AG04449 (cell line): Measurements from ENCODE around the gene OR6C4.
"Not testable (repeated sequence)": the region's sequence is repeated elsewhere in the genome, so short reads cannot be mapped to it uniquely, and the experiment has no call there.

ENCODE experiments used
- CTCF ChIA-PET: fragments of 350-600 bp; formaldehyde crosslinking; extraction: SDS; loops from one replicate; lab custom pipeline; 2021; ENCODE audit warnings: antibody characterized with exemption; lab: Yijun Ruan, JAX
- POLR2A ChIA-PET: fragments of 400-600, 350-600 bp; formaldehyde crosslinking; extraction: SDS; loops from one replicate; lab custom pipeline; 2020; ENCODE audit warnings: antibody characterized with exemption, inconsistent platforms; lab: Yijun Ruan, JAX
- DNase-seq: peaks from one replicate; pipeline ENCODE4 v3.0.0-alpha.2; 2010; ENCODE audit warnings: low read depth, low spot score
- H3K4me3 ChIP-seq: 2 replicates; pipeline ENCODE4 v1.5.1; 2011; ENCODE audit warnings: low read depth, mild to moderate bottlenecking, control low read depth, low read length
- CTCF ChIP-seq: IDR thresholded peaks from one replicate; pipeline ENCODE4 v1.5.1; 2011; ENCODE audit warnings: mild to moderate bottlenecking, moderate library complexity, low read length, control low read depth, inconsistent platforms; ENCODE audit not compliant: insufficient read depth; ENCODE audit errors: missing control alignments

The OR6C4 gene

DNA sequence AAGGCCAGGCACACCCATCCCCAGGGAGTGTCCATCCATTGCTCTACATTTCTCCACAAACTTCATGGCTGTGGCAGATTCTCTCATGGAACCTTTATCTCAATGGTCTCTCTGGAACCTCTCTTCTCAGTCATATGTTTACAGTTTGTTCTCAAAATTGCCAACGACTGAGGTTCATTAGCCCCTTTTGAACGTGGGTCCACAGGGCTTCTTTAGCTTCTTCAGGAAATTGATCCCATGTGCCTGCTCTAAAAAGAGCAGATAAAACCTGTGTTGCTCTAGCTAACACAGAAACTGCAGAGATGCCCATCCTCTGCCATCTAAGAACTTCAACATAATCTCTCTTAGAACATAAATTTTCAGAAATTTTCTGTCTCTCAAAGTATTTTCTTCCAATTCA, at the start of gene OR6C4:
OR6C4 (plus strand) TSS at position 301 of the 400 bp plus-strand sequence. CDS start 1,625 bp downstream, outside the sequence.
- no peak for DNase-seq
- H3K4me3 ChIP-seq, result no peak within 1 kb of the TSS
- POLR2A ChIA-PET, result no interaction called here
- CTCF ChIA-PET, result no interaction called here
- no peak for TF ChIP-seq CTCF

DNA sequence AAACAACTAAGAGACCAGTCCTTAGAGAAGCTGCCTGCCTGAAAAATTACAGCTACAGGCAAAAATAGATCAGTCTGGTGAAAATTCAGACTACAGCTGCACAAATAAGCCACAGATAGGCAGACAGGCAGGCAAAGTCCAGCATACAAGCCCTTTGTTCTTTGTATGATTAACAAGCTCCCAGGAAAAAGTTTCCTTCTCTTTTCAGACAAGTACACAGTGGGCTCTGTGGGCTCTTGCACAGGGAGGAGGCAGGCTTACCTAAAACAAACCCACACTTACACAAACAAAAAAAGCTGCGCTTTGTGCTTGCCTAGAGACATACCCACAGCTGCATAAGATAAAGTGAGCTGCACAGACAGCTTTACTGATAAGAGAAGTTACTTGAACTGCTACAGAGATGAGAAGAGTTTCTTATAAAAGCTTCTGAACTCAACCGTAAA, 49.6 kb upstream of the OR6C4 start:
- no peak overlapping the region for H3K4me3 ChIP-seq
- ChIA-PET CTCF (no interaction called here), POLR2A (no interaction called here)
- no peak for DNase-seq
- no peak for TF ChIP-seq CTCF

DNA sequence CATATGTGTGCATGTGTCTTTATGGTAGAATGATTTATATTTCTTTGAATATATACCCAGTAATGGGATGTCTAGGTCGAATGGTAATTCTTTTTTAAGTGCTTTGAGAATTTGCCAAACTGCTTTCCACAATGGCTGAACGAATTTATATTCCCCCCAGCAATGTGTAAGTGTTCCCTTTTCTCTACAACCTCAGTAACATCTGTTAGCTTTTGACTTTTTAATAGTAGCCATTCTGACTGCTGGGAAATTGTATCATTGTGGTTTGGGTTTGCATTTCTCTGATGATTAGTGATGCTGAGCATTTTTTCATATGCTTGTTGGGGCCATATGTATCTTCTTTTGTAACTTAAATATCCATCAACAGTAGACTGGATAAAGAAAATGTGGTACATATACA, 47.8 kb upstream of the OR6C4 start:
- no peak for DNase-seq
- no peak overlapping the region for H3K4me3 ChIP-seq
- ChIA-PET POLR2A (no interaction called here), CTCF (no interaction called here)
- no peak for TF ChIP-seq CTCF

DNA sequence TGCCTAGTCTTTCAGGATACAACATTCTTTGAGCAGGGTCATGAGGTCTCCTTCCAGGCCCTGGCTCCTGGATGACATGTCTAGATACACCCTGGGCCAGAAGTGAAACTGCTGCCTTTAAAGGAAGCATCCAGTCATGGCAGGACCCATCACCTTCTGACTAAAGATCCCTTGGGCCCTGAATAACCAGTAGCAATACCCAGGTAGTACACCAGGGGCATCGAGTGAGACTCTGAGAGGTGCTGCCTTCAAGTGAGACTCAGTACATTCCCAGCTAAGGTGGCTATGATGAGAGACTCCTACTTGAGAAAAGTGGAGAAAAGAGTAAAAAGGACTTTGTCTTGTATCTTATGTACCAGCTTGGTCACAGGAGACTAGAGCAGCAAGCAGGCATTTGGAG, 33.7 kb upstream of the OR6C4 start:
- TF ChIP-seq CTCF, result no peak
- ChIA-PET POLR2A (no interaction called here), CTCF (no interaction called here)
- H3K4me3 ChIP-seq, result no peak overlapping the region
- no peak for DNase-seq

DNA sequence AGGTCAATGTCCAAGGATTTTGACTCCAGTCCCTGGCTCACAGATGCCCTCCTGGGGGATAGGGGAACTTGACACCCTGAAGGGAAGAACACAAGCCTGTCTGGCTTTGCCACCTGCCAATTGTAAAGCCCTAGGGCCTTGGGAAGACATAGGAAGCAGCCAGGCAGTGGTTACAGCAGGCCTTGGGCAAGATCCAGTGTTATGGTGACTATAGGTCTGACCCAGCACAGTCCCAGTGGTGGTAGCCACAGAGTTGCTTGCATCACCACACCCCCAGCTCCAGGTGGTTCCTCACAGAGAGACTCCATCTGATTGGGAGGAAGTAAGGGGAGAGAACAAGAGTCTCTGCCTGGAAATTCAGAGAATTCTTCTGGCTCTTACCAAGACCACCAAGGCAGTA, 33.0 kb upstream of the OR6C4 start:
- DNase-seq, result no peak
- H3K4me3 ChIP-seq, result no peak overlapping the region
- ChIA-PET POLR2A (no interaction called here), CTCF (no interaction called here)
- no peak for TF ChIP-seq CTCF

GRCh38 chr12:55548235-55548634, 1.2 kb upstream of the OR6C4 start:
- CTCF ChIA-PET, POLR2A ChIA-PET, DNase-seq, H3K4me3 ChIP-seq: not testable (repeated sequence)

- POLR2A ChIA-PET, result no interaction called here
- no peak for DNase-seq
- CTCF ChIA-PET, result no interaction called here
- no peak for TF ChIP-seq CTCF
- H3K4me3 ChIP-seq, result no peak overlapping the region
These were observed 646 bp upstream of the OR6C4 start for GRCh38 chr12:55548756-55549155.
